GM13976 (cell line): Measurements from ENCODE around the gene TSPAN31.

ENCODE experiments used
- DNase-seq: peaks from one replicate; pipeline ENCODE4 v3.0.0; 2012; ENCODE audit warnings: low spot score
- CTCF ChIP-seq: IDR thresholded peaks from 2 replicates; pipeline ENCODE4 v1.5.1; 2012; ENCODE audit warnings: borderline replicate concordance, mild to moderate bottlenecking; ENCODE audit not compliant: insufficient read depth; ENCODE audit errors: extremely low read depth, missing control alignments, control extremely low read depth
- in situ Hi-C: fragments of 300-500 bp; cut with MboI; formaldehyde crosslinking; loops from one replicate; pipeline ENCODE4 v1.12.0; 2022; ENCODE audit warnings: low sequenced_read_pairs, mixed read lengths, inconsistent platforms; ENCODE audit not compliant: unreplicated experiment

TSPAN31 gene

GRCh38 chr12:57722716-57723629 is 21.9 kb upstream of the TSPAN31 start:
- in situ Hi-C loops: no loop called here
- peak; percentile 21 for DNase-seq
- TF ChIP-seq CTCF: no peak

- TF ChIP-seq CTCF: no peak
- in situ Hi-C loops: no loop called here
- no peak for DNase-seq
Measured at GRCh38 chr12:57723630-57723962, 21.2 kb upstream of the TSPAN31 start.

GRCh38 chr12:57724003-57724935 is 20.6 kb upstream of the TSPAN31 start:
- peak; percentile 32 for DNase-seq
- no peak for TF ChIP-seq CTCF
- in situ Hi-C loops: no loop called here

- in situ Hi-C loops: no loop called here
- DNase-seq: peak; percentile 37
- no peak for TF ChIP-seq CTCF
Measured at GRCh38 chr12:57724936-57725740, 19.7 kb upstream of the TSPAN31 start.

- no peak for TF ChIP-seq CTCF
- in situ Hi-C loops: no loop called here
- peak; percentile 35 for DNase-seq
Measured at GRCh38 chr12:57725851-57726150, 19.0 kb upstream of the TSPAN31 start.
